H9 (cell line): ENCODE results near the gene PHACTR1. TPM values are rescaled to one million over a fixed set of nuclear protein-coding genes. Genes with fewer than 3 reads are reported as not detected.

Source experiments
- DNase-seq: peaks from one replicate; pipeline ENCODE4 v3.0.0-alpha.2; 2017
- H2AFZ ChIP-seq: one replicate; pipeline ENCODE4 v1.6.1; 2013; ENCODE audit warnings: mild to moderate bottlenecking, low read length, control low read depth, moderate library complexity
- H2AK5ac ChIP-seq: 2 replicates; pipeline ENCODE4 v1.6.1; 2013; ENCODE audit warnings: low read length, control low read depth, mixed read lengths; ENCODE audit not compliant: insufficient read length
- H2BK120ac ChIP-seq: one replicate; pipeline ENCODE4 v1.6.1; 2013; ENCODE audit warnings: low read depth, mild to moderate bottlenecking, low read length, control low read depth, inconsistent platforms; ENCODE audit not compliant: poor library complexity, severe bottlenecking
- H2BK12ac ChIP-seq: 2 replicates; pipeline ENCODE4 v1.6.1; 2013; ENCODE audit warnings: low read length, control low read depth, mixed read lengths, low read depth; ENCODE audit not compliant: insufficient read length
- H2BK15ac ChIP-seq: 2 replicates; pipeline ENCODE4 v1.6.1; 2013; ENCODE audit warnings: low read depth, low read length, control low read depth
- H2BK20ac ChIP-seq: one replicate; pipeline ENCODE4 v1.6.1; 2013; ENCODE audit warnings: low read depth, mild to moderate bottlenecking, low read length, control low read depth, inconsistent platforms; ENCODE audit not compliant: poor library complexity, severe bottlenecking
- H2BK5ac ChIP-seq: 2 replicates; pipeline ENCODE4 v1.6.1; 2013; ENCODE audit warnings: low read length, control low read depth, mixed read lengths; ENCODE audit not compliant: insufficient read length
- H3K14ac ChIP-seq: 2 replicates; pipeline ENCODE4 v1.6.1; 2013; ENCODE audit warnings: low read length, control low read depth; ENCODE audit not compliant: insufficient read depth
- H3K18ac ChIP-seq: 2 replicates; pipeline ENCODE4 v1.6.1; 2013; ENCODE audit warnings: low read depth, mild to moderate bottlenecking, mixed read lengths, low read length, control low read depth; ENCODE audit not compliant: insufficient read length
- H3K23ac ChIP-seq: 2 replicates; pipeline ENCODE4 v1.6.1; 2013; ENCODE audit warnings: low read length, control low read depth, mixed read lengths, low read depth; ENCODE audit not compliant: insufficient read length
- H3K23me2 ChIP-seq: 2 replicates; pipeline ENCODE4 v1.6.1; 2013; ENCODE audit warnings: low read depth, mild to moderate bottlenecking, mixed read lengths, low read length, control low read depth; ENCODE audit not compliant: insufficient read length, poor library complexity, severe bottlenecking
- H3K27ac ChIP-seq: 2 replicates; pipeline ENCODE4 v1.5.1; 2013; ENCODE audit warnings: low read length, control low read depth, mixed read lengths, low read depth; ENCODE audit not compliant: insufficient read length
- H3K27me3 ChIP-seq: 2 replicates; pipeline ENCODE4 v1.6.1; 2013; ENCODE audit warnings: low read length, control low read depth, inconsistent platforms; ENCODE audit not compliant: insufficient read depth
- H3K4ac ChIP-seq: 2 replicates; pipeline ENCODE4 v1.6.1; 2013; ENCODE audit warnings: low read depth, mild to moderate bottlenecking, control low read depth, inconsistent platforms, low read length, moderate library complexity
- H3K4me1 ChIP-seq: 2 replicates; pipeline ENCODE4 v1.6.1; 2013; ENCODE audit warnings: low read length, control low read depth, inconsistent platforms; ENCODE audit not compliant: insufficient read depth
- H3K4me2 ChIP-seq: 2 replicates; pipeline ENCODE4 v1.6.1; 2013; ENCODE audit warnings: low read length, control low read depth, mixed read lengths; ENCODE audit not compliant: insufficient read length, insufficient read depth
- H3K56ac ChIP-seq: 2 replicates; pipeline ENCODE4 v1.6.1; 2013; ENCODE audit warnings: low read depth, mild to moderate bottlenecking, mixed read lengths, low read length, control low read depth; ENCODE audit not compliant: insufficient read length
- H3K79me1 ChIP-seq: 2 replicates; pipeline ENCODE4 v1.6.1; 2013; ENCODE audit warnings: low read depth, mild to moderate bottlenecking, moderate library complexity, low read length, control low read depth, inconsistent platforms; ENCODE audit not compliant: insufficient read depth, poor library complexity, severe bottlenecking
- H3K79me2 ChIP-seq: 2 replicates; pipeline ENCODE4 v1.6.1; 2013; ENCODE audit warnings: low read length, control low read depth, inconsistent platforms; ENCODE audit not compliant: insufficient read depth
- H3K9ac ChIP-seq: 2 replicates; pipeline ENCODE4 v1.6.1; 2013; ENCODE audit warnings: low read length, control low read depth, mixed read lengths; ENCODE audit not compliant: insufficient read length; ENCODE audit errors: extremely low read depth
- H3K9me3 ChIP-seq: one replicate; pipeline ENCODE4 v1.6.1; 2013; ENCODE audit warnings: low read depth, low read length, inconsistent platforms; ENCODE audit not compliant: control insufficient read depth
- H3T11ph ChIP-seq: one replicate; pipeline ENCODE4 v1.6.1; 2013; ENCODE audit warnings: mild to moderate bottlenecking, low read length, control low read depth, inconsistent platforms
- H4K20me1 ChIP-seq: one replicate; pipeline ENCODE4 v1.6.1; 2013; ENCODE audit not compliant: control insufficient read depth, insufficient read length, insufficient read depth
- H4K5ac ChIP-seq: 2 replicates; pipeline ENCODE4 v1.6.1; 2013; ENCODE audit warnings: low read depth, mild to moderate bottlenecking, mixed read lengths, low read length, control low read depth; ENCODE audit not compliant: insufficient read length
- H4K8ac ChIP-seq: replicated peaks from 2 replicates; pipeline ENCODE4 v1.6.1; 2013; ENCODE audit warnings: low read length, control low read depth, mixed read lengths, low read depth; ENCODE audit not compliant: insufficient read length
- H4K91ac ChIP-seq: 2 replicates; pipeline ENCODE4 v1.6.1; 2013; ENCODE audit warnings: low read depth, mild to moderate bottlenecking, moderate library complexity, mixed read lengths, low read length, control low read depth; ENCODE audit not compliant: insufficient read length
- H3K27ac Mint-ChIP-seq, 3 experiments: 2 replicates in 2 of 3; 3 replicates in 1 of 3; pipeline ENCODE4 v1.8.0; 2020 to 2021; ENCODE audit warnings: mixed read lengths in 3 of 3, mild to moderate bottlenecking in 1 of 3, moderate library complexity in 1 of 3
- H3K27me3 Mint-ChIP-seq: 2 replicates; pipeline ENCODE4 v1.8.0; 2021; ENCODE audit warnings: low read depth, mild to moderate bottlenecking, moderate library complexity, mixed read lengths
- H3K36me3 Mint-ChIP-seq, 3 experiments: 2 replicates in 2 of 3; 3 replicates in 1 of 3; pipeline ENCODE4 v1.8.0; 2020 to 2021; ENCODE audit warnings: low read depth in 3 of 3, mixed read lengths in 3 of 3; ENCODE audit not compliant: insufficient read depth in 1 of 3
- H3K4me1 Mint-ChIP-seq, 2 experiments: 2 replicates each; pipeline ENCODE4 v1.8.0; 2020; ENCODE audit warnings: mixed read lengths in 2 of 2
- H3K4me3 Mint-ChIP-seq, 2 experiments: 2 replicates in 1 of 2; 3 replicates in 1 of 2; pipeline ENCODE4 v1.8.0; 2020 to 2021; ENCODE audit warnings: mild to moderate bottlenecking in 2 of 2, mixed read lengths in 2 of 2, moderate library complexity in 1 of 2
- H3K9me3 Mint-ChIP-seq, 2 experiments: 2 replicates in 1 of 2; 3 replicates in 1 of 2; pipeline ENCODE4 v1.8.0; 2020; ENCODE audit warnings: mild to moderate bottlenecking in 2 of 2, mixed read lengths in 2 of 2, moderate library complexity in 1 of 2
- WGBS: extraction: QIAGEN DNeasy Blood & Tissue Kit; methylation state at CpG from one replicate; pipeline ENCODE4 v1.1.7; 2013; ENCODE audit warnings: missing lambda C conversion rate, low lambda C conversion rate, mixed read lengths; ENCODE audit not compliant: insufficient read length; ENCODE audit errors: extremely low coverage; 5-methylcytosine and 5-hydroxymethylcytosine counted together
- total RNA-seq: library from RNA; stranded (reverse); gene quantifications from 2 replicates; pipeline ENCODE4 v1.2.1, GENCODE V29; 2021
- TF ChIP-seq, protein P1 (sequence below): fragments of 200-600 bp; sonication (generic); conservative IDR thresholded peaks from 3 replicates; pipeline ENCODE4 v1.8.0; 2021; ENCODE audit warnings: antibody characterized with exemption, mild to moderate bottlenecking

PHACTR1 gene
- total RNA-seq, 1 experiment from 2014 or later, result 15.9 TPM

DNA sequence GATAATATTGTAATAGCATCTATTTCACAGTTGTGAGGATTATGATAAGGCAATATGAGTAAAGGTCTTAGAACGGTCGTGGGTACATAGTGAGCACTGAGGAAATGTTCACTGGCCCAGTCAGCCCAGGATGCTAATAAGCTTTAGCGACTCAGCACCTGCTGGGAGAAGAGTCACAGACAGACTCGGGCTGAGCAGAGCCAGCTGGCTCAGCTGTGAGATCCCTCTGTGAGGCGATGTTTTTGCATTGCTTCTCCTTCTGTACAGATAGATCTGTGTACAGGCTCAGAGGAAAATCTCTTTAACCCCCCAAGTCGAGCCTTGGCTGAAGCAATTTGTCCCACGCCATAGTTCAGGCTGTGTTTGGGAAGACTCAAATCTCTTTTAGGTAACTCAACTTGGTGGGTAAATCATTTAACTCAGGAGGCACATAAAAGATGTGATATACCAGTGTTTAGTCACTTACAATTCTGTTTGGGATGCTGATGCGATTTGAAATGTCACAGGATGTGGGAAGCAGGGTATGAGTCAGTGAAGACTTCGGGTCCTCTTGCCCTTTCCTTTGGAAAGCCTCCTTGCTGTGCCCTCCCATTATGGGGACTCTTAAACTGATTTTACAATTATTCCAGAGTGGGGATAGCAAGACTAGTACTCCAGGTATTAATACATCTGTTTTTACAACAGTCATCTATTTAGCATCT lies 53.1 kb downstream of the PHACTR1 start:
- Mint-ChIP-seq H3K9me3 (no peaks in the 10 kb centered on the region), H3K36me3 (no peaks in the 10 kb centered on the region), H3K27ac (no peak overlapping the region), H3K4me1 (peaks cover 0 to 6% of the 10 kb centered on the region in 2 experiments; a peak in 2 of 4 replicates), H3K4me3 (no peak overlapping the region), H3K27me3 (no peaks in the 10 kb centered on the region)
- Histone ChIP-seq H2BK12ac (no peak overlapping the region), H2BK5ac (no peak overlapping the region), H3K4me1 (no peaks in the 10 kb centered on the region), H4K91ac (no peak overlapping the region), H3K23ac (no peak overlapping the region), H3K79me2 (no peaks in the 10 kb centered on the region), H3K4ac (no peak overlapping the region), H3K9me3 (no peaks in the 10 kb centered on the region), H2AK5ac (no peak overlapping the region), H3K27ac (no peak overlapping the region), H3K27me3 (no peaks in the 10 kb centered on the region), H2BK120ac (no peak overlapping the region), H3T11ph (no peak overlapping the region), H3K18ac (no peak overlapping the region), H4K5ac (no peak overlapping the region), H3K4me2 (no peak overlapping the region), H3K56ac (no peak overlapping the region), H4K8ac (no peak overlapping the region), H2BK15ac (no peak overlapping the region), H2BK20ac (no peak overlapping the region), H3K79me1 (no peaks in the 10 kb centered on the region), H3K9ac (no peak overlapping the region), H3K14ac (no peak overlapping the region), H4K20me1 (no peaks in the 10 kb centered on the region), H3K23me2 (no peaks in the 10 kb centered on the region), H2AFZ (no peak overlapping the region)
- TF ChIP-seq, protein P1, sequence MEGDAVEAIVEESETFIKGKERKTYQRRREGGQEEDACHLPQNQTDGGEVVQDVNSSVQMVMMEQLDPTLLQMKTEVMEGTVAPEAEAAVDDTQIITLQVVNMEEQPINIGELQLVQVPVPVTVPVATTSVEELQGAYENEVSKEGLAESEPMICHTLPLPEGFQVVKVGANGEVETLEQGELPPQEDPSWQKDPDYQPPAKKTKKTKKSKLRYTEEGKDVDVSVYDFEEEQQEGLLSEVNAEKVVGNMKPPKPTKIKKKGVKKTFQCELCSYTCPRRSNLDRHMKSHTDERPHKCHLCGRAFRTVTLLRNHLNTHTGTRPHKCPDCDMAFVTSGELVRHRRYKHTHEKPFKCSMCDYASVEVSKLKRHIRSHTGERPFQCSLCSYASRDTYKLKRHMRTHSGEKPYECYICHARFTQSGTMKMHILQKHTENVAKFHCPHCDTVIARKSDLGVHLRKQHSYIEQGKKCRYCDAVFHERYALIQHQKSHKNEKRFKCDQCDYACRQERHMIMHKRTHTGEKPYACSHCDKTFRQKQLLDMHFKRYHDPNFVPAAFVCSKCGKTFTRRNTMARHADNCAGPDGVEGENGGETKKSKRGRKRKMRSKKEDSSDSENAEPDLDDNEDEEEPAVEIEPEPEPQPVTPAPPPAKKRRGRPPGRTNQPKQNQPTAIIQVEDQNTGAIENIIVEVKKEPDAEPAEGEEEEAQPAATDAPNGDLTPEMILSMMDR, result no peak
- no peak for DNase-seq
- no CpG with 5 or more reads among the region's 9 CpGs for WGBS
